Muscle of back (tissue), 11 donors: ENCODE data around the gene VPS13C. TPM values are rescaled to one million over a fixed set of nuclear protein-coding genes. Genes with fewer than 3 reads are reported as not detected.
"Not testable (repeated sequence)": the region's sequence is repeated elsewhere in the genome, so short reads cannot be mapped to it uniquely, and the experiment has no call there.

Source experiments
- DNase-seq, 3 donors: peaks; one replicate each; pipeline versions ENCODE4 v3.0.0 to v3.0.0-alpha.2; 2013
- polyA plus RNA-seq, 10 donors: library from polyadenylated mRNA; unstranded; fragments of 120-200 nt; gene quantifications; one replicate each; pipeline ENCODE4 v1.2.1, GENCODE V29; 2013; ENCODE audit not compliant: insufficient read length in 10 of 10

VPS13C gene
- polyA plus RNA-seq, 10 donors: 24.1 to 44.7 (median 29.7) TPM

DNA sequence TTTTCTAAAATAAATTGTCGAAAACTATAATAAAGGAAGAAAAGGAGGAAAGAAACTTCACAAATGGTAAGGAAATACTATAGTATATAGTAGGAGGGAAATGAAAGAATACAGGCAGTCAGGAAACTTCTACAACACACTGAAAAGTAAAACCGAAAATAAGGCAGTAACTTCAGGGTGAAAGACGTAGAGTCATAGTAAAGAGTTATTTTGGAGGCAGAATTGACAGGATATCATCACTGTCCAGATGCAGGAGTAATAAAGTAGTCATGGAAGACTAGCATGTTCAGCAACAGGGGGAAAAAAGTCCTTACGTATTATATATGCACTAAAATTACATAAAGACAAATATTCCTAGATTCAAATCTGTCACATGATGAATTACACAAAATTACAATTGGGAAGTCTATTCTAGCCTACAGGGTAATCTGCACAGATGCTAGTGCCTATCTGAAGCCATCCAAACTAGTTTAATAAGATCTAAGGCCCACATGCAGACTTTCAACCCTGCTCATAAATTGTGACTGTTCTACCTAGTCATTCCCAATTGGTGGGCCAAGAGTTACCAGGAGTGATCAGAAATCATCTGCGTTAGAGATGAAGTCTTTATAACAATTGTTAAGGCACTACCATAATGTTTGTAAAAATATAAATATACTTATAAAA lies 14.0 kb downstream of the VPS13C start:
- no peak for DNase-seq

DNA sequence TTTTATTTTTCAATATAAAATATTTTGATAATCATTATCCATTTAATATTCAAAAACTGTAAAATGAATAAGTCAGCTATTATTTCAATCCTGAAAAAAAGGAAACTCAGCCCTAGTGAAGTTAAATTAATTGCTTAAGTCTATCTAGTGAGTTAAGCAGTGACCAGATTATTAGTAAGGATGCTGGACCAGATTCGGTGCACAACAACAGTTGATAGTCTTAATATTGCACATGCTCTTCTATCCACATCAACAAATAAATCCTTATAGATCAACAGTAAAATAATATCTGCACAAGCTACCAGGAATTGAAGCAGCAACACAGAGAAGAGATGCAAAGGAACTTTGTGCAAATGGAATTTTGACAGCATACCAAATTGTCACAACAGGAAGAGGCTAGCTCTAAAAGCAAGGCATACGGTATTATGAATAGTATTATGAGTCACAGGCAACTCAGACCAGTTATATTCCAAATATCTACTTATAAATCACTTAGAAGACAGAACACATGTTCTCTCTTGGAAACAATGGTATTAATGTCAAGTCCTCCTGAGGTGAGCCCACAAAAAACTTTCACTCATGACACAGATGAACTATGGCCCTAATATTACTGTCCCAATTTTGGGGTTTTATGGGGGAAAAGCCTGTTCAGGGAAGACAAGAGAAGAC lies 24.9 kb downstream of the VPS13C start:
- DNase-seq: peak in 1 of 3 donors; percentile 38

DNA sequence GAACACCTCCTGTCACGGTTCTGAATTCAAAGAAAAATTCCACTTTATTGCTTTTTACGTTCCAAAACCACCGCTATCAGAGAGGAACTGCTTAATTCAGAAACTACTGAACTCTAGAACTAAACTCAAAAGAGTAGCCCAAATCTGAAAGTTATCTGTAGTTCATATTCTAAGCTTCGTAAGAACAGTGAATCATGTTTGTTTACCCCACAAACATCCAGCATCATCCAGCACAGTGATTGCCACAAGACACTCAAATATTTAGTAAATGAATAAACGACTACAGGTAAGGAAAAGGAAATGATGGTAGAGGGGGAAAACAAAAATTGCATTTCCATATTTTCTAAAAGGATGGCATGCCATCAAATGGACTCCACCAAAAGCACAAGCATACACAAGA lies 32.3 kb downstream of the VPS13C start:
- no peak for DNase-seq

DNA sequence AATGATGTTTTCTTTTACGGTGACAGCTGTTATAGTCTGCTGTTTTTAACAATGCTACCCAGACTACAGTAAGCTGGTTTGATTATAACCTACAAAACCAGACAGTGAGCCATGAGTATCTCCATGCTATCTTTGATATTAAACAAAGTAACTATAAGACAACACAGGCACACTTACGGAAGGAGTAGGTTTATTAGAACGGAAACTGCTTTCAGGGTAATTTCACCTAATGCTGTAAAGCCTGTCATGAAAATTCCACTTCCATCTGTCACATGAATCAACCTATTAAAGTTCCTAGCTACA lies 33.0 kb downstream of the VPS13C start:
- DNase-seq: no peak

DNA sequence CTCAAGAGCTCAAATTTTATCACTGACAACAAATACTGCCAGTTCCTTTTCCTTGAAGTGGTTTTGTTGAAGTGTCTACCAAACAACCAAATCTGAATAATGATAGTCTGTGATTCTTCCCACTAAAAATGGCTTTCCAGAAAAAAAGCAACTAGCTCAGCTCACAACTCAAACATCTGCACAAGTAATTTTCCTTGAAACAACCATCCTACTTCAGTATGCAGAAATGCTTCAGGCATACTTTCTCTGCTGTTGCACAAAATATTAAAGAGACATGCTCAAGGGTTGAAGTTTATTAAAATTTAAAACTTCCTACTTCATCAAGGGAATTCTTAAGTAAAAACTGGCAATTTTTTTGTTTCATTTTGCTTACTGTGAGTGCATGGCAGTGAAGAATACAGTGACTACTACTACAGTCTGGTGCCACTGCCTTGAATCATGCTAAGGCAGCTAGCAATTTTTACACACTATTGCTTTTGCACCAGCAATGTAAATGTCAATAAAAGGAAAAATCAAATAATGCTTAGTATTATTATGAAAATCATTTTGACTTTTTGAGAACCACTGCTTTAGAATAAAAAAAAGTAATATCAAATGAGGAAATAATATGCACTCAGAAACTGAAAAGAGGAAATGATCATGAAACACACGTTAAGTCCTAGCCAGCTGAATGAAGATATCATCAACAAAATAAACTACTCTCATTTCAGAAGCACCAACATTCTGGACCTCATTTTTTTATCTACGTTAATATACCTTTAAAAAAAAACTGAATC lies 33.6 kb downstream of the VPS13C start:
- peak in 1 of 3 donors; percentile 4 for DNase-seq

DNA sequence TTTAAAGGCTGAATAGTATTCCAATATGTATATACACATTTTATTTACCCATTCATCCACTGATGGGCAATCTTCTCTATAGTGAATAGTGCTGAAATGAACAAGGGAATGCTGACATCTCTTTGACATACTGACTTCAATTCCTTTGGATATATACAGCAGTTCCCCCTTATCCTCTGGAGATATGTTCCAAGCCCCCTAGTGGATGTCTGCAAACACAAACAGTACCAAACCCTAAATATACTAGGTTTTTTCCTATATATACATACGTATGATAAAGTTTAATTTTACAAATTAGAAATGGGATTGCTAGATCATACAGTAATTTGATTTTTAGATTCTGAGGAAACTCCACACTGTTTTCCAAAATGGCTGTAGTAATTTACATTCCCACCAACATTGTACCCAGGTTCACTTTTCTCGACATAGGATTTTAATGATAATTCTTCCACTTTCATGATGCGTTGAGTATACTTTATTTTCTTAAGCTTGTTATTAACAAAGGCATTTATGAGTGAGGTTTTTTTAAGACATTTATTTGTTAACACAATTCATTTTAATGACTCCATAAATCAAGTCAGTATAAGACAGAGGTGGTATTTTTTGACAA lies 38.2 kb downstream of the VPS13C start:
- no peak for DNase-seq

DNA sequence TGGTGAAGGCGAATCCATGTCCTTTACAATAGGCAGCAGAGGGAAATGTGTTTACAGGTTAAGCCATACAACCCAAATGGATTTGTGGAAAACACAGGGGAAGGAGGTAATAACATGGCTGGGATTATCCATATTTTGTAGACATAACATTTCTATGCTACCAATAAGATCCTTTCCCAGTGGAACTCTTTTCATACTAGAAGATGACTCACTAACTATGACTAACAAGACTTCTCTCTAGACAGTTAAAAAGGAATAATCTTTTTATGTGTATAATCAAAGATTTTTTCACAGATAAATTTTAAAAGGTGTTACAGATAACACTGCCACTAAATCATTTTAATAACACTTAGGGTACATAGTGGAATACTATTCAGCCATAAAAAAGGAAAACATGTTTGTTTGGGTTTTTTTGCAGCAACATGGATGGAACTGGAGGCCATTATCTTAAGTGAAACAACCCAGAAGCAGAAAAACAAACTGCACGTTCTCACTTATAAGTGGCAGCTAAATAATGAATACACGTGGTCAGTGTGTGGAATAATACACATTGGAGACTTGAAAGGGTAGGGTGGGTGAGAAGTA lies 39.6 kb downstream of the VPS13C start:
- no peak for DNase-seq

DNA sequence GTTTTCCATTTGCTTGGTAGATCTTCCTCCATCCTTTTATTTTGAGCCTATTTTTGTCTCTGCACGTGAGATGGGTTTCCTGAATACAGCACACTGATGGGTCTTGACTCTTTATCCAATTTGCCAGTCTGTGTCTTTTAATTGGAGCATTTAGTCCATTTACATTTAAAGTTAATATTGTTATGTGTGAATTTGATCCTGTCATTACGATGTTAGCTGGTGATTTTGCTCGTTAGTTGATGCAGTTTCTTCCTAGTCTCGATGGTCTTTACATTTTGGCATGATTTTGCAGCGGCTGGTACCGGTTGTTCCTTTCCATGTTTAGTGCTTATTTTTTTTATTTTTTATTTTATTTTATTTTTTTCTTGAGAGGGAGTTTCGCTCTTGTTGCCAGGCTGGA lies 54.9 kb downstream of the VPS13C start:
- not testable (repeated sequence) for DNase-seq

DNA sequence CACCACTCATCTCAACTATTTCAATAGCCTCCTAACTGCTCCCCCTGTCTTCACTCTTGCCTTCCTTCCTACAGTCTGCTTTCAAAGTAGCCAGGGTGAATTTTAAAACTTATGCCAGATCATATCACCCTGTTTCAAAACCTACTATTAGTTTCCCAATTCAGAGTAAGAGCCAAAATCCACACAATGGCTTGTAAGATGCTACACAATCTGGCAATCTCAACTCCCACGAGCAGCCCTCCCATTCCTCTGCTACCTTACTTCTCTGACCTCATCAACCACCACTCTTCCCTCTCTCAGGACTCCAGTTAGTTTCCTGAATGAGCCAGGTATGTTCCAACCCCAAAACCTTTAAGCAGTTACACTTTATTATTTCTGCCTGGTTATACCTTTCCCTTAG lies 62.5 kb downstream of the VPS13C start:
- DNase-seq: no peak

DNA sequence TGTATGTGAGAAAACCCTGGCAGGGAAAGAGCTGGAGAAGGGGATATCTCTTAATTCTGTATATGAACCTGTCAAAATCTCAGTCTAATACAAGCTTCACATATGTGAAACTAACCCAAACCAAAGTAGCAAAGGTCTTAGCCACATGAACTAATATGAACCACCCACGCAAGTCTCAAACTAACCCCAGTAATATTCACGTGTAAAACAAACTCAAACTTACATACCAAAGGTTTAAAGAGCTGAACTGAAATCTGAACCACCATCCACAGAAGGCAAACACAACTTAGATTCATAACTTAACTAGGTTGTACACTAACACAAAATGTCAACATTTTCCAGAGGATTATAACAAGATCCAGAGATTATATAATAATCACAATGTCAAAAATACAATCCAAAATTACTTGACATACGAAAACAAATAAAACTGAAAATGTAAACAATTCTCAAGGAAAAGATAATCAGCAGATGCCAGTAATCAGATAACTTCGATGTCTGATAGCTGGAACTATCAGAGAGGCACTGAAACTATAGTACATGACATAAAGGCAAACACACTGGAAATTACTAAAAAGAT lies 64.1 kb downstream of the VPS13C start:
- DNase-seq: no peak

DNA sequence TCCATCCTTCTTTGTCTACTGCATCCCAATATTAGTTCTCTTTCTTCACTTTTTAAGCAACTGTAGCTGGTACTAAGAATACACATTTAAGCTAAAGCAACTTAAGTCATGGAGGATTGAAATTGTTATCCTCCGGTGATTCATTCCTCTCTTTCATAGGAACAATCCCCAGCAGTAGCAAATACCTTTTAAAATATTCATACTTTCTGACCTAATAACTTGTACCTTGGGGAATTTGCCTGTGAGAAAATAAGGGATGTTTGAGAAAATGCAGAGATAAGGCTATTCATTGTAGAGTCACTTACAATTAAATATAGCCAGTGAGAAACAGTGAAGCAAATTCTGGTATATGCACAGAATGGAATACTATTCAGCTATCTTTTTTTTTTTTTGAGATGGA lies 66.0 kb downstream of the VPS13C start:
- DNase-seq: peak in 1 of 3 donors; percentile 66

DNA sequence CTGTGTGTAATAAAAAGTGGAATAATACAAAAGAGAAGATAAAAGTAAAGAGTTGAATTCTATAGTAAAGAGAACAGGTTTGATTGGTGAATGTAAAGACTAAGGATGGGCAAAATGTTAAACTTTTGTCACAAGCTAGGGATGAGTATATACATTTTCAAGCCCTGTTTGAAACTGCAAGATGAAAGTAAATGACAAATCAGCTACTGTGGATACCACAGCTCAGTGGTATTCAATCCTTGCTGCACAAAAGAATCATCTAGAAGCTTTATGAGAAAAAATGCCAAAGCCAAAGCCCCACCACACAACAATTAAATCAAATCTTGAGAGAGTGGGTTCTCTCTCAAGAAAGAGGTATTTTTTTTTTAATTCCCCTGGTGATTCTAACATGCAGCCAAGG lies 67.7 kb downstream of the VPS13C start:
- DNase-seq: no peak

DNA sequence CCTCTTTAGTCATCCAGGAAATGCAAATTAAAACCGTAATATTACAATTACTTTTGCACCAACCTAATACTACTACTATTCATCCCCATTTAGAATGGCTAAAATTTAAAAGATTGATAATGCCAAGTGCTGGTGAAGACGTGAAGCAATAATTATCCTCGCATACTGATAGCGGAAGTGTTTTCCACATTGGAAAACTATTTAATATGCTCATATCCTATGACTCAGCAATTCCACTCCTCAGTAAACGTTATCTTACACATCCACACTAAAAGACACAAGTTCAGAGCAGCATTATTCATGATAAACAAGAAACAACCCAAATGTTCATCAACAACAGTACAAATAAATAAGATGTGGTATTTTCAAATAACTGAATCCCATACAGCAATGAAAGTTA lies 70.6 kb downstream of the VPS13C start:
- DNase-seq: no peak

DNA sequence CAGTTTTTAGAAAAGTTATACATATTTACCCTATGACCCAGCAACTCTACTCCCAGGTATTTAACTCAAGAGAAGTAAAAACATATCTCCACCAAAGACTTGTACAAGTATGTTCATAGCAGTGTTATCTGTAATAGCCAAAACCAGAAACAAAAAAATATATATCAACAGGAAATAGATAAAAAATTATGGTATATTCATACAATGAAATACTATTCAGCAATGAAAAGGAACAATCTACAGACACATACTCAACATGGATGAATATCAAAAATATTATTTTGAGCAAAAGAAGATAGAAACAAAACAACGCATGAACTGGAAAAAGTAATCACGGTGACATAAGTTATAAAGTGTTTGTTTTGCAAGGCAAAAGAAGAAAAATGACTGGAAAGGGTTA lies 72.4 kb downstream of the VPS13C start:
- no peak for DNase-seq

DNA sequence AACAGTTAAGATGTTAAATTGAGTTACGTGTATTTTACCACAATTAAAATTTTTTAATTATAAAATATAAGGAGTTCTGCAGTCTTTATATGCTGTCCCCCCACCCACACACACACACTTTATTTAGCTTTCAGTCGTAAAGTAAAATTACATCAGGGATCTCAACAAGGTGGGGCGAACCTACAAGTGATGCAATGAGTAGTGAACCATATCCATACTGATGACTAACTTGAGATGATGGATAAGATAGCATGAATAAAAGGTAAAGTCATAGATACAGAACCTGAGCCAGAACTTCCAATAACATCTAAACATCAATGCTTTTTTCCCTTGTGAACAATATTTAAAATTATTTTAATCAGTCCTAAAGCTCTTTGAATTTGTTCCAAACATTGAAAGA lies 77.2 kb downstream of the VPS13C start:
- DNase-seq: no peak

DNA sequence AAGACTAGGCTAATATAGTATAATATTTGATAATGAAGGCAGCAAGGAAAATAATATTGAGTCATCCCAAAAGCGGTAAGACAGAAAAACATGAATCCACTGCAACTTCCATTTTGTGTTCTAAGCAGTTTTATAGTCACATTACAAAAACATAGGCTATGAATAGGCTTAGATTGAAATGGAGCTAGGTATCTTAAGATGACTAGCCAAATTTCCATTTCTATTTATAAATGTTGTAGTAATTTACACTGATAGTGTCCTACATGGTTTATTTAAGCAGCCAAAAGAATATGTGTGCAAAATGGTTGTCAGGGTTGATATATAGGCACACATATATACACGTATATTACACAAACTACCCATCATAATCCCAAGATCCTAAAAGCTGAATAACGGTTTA lies 82.0 kb downstream of the VPS13C start:
- no peak for DNase-seq

DNA sequence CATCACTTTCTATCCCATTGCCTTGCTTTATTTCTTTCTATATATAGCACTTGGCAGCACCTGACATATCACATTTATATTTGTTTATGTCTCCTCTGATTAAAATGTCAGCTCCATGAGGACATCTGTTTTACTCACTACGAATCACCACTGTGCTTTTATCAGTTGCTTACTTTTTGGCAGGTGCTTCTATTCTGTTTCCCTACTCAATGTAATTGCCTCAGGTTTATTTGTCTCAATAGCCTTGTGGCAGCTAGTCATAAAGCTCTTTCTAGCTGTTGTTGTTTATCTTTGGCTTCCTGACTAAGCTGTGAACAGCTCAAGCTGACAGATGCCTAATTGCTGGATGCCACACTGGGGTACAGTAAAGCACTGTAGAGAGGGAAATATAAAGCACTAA lies 85.5 kb downstream of the VPS13C start:
- DNase-seq: no peak

DNA sequence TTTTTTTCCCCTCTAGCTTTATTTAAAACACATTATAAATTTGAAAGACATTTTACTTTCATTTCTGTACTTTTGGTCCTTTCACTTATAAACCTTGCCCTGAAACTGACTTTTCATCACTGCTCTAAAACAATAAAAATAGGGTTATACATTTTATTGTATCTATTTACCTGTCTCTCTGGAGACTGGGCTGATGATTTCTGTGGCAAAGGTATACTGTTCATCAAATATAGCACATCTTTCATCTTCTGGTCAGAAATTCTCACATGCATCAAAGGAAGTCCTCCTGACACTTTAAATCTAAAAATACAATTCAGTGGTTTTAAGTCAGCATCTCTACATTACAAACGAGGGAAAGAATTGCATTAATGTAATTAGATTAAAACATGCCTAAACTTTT lies 86.1 kb downstream of the VPS13C start:
- no peak for DNase-seq

DNA sequence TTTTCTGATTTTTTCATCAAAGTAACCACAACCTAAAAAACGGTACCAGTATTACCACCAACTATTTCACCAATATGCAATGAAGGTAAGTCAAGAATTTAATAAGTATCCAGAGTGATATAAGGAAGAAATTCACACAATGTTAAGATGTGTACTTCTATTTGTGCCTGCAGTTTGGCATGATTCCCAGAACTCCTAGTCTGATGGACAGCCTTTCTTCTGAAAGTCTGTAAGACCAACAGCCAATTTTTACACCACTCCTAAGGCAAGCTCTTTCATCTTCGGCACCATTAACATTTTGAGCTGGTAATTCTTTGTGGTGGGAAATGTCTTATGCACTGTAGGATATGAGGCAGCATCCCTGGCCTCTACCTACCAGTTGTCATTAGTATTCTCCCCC lies 108.3 kb downstream of the VPS13C start:
- peak in 1 of 3 donors; percentile 2 for DNase-seq

DNA sequence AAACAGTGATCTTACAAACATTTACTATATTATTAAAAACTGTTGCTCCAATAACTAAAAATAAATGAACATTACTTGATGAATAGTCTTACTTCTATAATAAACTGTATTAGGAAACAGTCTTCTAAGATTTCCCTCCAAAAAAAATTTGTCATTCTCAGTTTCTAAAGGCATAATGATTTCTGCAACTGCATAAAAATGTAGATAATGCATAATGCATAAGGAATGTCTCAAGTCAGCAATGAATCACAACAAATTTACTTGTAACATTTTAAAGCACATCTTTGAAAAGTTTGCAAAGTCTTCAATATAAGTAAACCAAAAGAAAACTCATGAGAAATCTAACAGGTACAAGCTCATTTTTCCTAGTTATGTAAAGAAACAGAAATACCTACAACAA lies 113.5 kb downstream of the VPS13C start:
- DNase-seq: peak in 1 of 3 donors; percentile 0

DNA sequence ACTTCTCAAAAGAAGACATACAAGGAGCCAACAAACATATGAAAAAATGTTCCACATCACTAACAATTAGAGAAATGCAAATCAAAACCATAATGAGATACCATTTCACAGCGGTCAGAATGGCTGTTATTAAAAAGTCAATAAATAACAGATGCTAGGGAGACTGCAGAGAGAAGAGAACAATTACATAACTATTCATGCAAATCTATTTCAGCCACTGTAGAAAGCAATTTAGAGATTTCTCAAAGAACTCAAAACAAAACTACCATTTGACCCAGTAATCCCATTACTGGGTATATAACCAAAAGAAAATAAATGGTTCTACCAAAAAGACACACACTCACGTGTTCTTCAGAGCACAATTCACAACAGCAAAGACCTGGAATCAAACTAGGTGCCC lies 116.3 kb downstream of the VPS13C start:
- no peak for DNase-seq

DNA sequence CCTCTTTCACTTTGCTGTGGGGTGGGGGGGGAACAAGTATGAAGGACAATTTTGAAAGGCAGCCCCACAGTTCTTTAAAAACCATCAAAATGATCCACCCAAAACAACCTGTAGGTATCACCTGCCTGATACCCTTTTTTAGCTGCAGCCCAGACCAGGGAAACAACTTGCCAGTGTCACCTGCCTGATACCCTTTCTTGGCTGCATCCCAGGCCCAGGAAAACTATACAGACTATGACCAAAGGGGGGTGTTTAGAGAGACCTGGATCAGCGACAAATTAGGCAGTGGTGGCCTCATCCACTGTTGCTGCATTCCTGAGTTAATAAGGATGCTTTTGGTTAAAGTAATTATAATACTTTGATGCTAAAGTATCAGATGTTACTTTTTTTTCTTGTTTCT lies 122.0 kb downstream of the VPS13C start:
- DNase-seq: no peak
